GM18873 (cell line): Measurements from ENCODE around the gene SPTBN4.
"Not testable (repeated sequence)": the region's sequence is repeated elsewhere in the genome, so short reads cannot be mapped to it uniquely, and the experiment has no call there.

ENCODE experiments used
- ATAC-seq: cut with Tn5 transposase; IDR thresholded peaks from one replicate; pipeline ENCODE4 v1.9.1; 2021; ENCODE audit warnings: mild to moderate bottlenecking, moderate library complexity, moderate number of reproducible peaks; ENCODE audit not compliant: unreplicated experiment, low FRiP score

The SPTBN4 gene

GRCh38 chr19:40438284-40438683 lies 28.5 kb upstream of the SPTBN4 start:
- no peak for ATAC-seq

- no peak for ATAC-seq
Measured at GRCh38 chr19:40441719-40442253, 25.0 kb upstream of the SPTBN4 start.

- no peak for ATAC-seq
Measured at GRCh38 chr19:40442328-40443130, 24.3 kb upstream of the SPTBN4 start.

GRCh38 chr19:40443131-40443999 lies 23.4 kb upstream of the SPTBN4 start:
- peak; percentile 66 for ATAC-seq

- peak; percentile 57 for ATAC-seq
Measured at GRCh38 chr19:40444000-40444824, 22.6 kb upstream of the SPTBN4 start, which contains the start of gene SERTAD3. SERTAD3 (minus strand) TSS chr19:40444335; CDS start chr19:40442080, 2,255 bp downstream.

GRCh38 chr19:40444825-40445312 lies 21.9 kb upstream of the SPTBN4 start:
- ATAC-seq: no peak

GRCh38 chr19:40445780-40446262 lies 21.0 kb upstream of the SPTBN4 start:
- no peak for ATAC-seq

GRCh38 chr19:40446263-40446784 lies 20.5 kb upstream of the SPTBN4 start:
- no peak for ATAC-seq

- ATAC-seq: no peak
Measured at GRCh38 chr19:40449506-40449905, 17.3 kb upstream of the SPTBN4 start.

- no peak for ATAC-seq
Measured at GRCh38 chr19:40450664-40451063, 16.1 kb upstream of the SPTBN4 start.

- no peak for ATAC-seq
Measured at GRCh38 chr19:40452016-40452415, 14.8 kb upstream of the SPTBN4 start.

GRCh38 chr19:40453151-40453735 lies 13.6 kb upstream of the SPTBN4 start:
- ATAC-seq: no peak

- not testable (repeated sequence) for ATAC-seq
Measured at GRCh38 chr19:40453943-40454342, 12.9 kb upstream of the SPTBN4 start.

- no peak for ATAC-seq
Measured at GRCh38 chr19:40457048-40457447, 9.8 kb upstream of the SPTBN4 start.

GRCh38 chr19:40457953-40458596 lies 8.7 kb upstream of the SPTBN4 start:
- ATAC-seq: no peak

- no peak for ATAC-seq
Measured at GRCh38 chr19:40458597-40458974, 8.2 kb upstream of the SPTBN4 start.

GRCh38 chr19:40460185-40460584 lies 6.6 kb upstream of the SPTBN4 start:
- no peak for ATAC-seq

- ATAC-seq: no peak
Measured at GRCh38 chr19:40461669-40462221, 5.1 kb upstream of the SPTBN4 start.
